ENCODE results near the gene ARHGEF26. TPM values are rescaled to one million over a fixed set of nuclear protein-coding genes. Genes with fewer than 3 reads are reported as not detected.

Gene ARHGEF26, protein sequence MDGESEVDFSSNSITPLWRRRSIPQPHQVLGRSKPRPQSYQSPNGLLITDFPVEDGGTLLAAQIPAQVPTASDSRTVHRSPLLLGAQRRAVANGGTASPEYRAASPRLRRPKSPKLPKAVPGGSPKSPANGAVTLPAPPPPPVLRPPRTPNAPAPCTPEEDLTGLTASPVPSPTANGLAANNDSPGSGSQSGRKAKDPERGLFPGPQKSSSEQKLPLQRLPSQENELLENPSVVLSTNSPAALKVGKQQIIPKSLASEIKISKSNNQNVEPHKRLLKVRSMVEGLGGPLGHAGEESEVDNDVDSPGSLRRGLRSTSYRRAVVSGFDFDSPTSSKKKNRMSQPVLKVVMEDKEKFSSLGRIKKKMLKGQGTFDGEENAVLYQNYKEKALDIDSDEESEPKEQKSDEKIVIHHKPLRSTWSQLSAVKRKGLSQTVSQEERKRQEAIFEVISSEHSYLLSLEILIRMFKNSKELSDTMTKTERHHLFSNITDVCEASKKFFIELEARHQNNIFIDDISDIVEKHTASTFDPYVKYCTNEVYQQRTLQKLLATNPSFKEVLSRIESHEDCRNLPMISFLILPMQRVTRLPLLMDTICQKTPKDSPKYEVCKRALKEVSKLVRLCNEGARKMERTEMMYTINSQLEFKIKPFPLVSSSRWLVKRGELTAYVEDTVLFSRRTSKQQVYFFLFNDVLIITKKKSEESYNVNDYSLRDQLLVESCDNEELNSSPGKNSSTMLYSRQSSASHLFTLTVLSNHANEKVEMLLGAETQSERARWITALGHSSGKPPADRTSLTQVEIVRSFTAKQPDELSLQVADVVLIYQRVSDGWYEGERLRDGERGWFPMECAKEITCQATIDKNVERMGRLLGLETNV
- total RNA-seq (10 to 100 TPM; 34.8 to 45.5 TPM), polyA plus RNA-seq (10 to 100 TPM; 12.3 to 22.1 TPM)
- long read RNA-seq, donor 1, partial matches to known transcripts, result 14 of 15 reads
- long read RNA-seq, donor 1, other reads (novel, unspliced or antisense), result 0 of 15 reads
- long read RNA-seq, donor 2, result 0 reads
- long read RNA-seq, donor 3, partial matches to known transcripts, result 5 of 5 reads
- long read RNA-seq, donor 3, other reads (novel, unspliced or antisense), result 0 of 5 reads
- long read RNA-seq, donor 4, partial matches to known transcripts, result 6 of 6 reads
- long read RNA-seq, donor 4, other reads (novel, unspliced or antisense), result 0 of 6 reads
- long read RNA-seq, donor 5, partial matches to known transcripts, result 38 of 40 reads
- long read RNA-seq, donor 5, other reads (novel, unspliced or antisense), result 0 of 40 reads

GRCh38 chr3:154120961-154121700, at the start of gene ARHGEF26:
Gene ARHGEF26, plus strand, starts transcription at chr3:154121390. Its CDS starts 603 bp downstream, at chr3:154121993.
- Histone ChIP-seq H3K9ac (ENCODE audit: insufficient read depth in 1 of 2, low read length in 2 of 2) (peak within 1 kb of the TSS; percentile 37 to 86), H3K36me3 (ENCODE audit: control insufficient read depth in 4 of 4, insufficient read depth in 4 of 4, low read length in 4 of 4) (peaks cover 0 to 4% (median 1%) of the 10 kb centered on the region in 4 donors), H3K9me3 (ENCODE audit: control insufficient read depth in 4 of 4, insufficient read depth in 3 of 4, low read length in 3 of 4) (no peaks in the 10 kb centered on the region), H3K4me3 (peak within 1 kb of the TSS; percentile 84), H3K27me3 (ENCODE audit: control insufficient read depth in 3 of 3, insufficient read depth in 3 of 3, low read length in 2 of 3) (peaks cover 0 to 3% (median 0%) of the 10 kb centered on the region in 3 donors), H3K27ac (ENCODE audit: low read depth in 1 of 2, low read length in 1 of 2) (peak within 1 kb of the TSS in 1 of 2 donors; percentile 81), H3K4me1 (ENCODE audit: control insufficient read depth in 5 of 5, insufficient read depth in 5 of 5, low read length in 5 of 5) (peaks cover 0 to 35% (median 5%) of the 10 kb centered on the region in 5 donors)
- DNase-seq (peak; percentile 89 to 93 (median 93)), ATAC-seq (ENCODE audit: insufficient read depth, low FRiP score) (peak; percentile 90)
- 0 to 1% methylated on average over 63 to 66 of the region's 66 CpGs for WGBS, 2 donors
- TF ChIP-seq, protein P1, sequence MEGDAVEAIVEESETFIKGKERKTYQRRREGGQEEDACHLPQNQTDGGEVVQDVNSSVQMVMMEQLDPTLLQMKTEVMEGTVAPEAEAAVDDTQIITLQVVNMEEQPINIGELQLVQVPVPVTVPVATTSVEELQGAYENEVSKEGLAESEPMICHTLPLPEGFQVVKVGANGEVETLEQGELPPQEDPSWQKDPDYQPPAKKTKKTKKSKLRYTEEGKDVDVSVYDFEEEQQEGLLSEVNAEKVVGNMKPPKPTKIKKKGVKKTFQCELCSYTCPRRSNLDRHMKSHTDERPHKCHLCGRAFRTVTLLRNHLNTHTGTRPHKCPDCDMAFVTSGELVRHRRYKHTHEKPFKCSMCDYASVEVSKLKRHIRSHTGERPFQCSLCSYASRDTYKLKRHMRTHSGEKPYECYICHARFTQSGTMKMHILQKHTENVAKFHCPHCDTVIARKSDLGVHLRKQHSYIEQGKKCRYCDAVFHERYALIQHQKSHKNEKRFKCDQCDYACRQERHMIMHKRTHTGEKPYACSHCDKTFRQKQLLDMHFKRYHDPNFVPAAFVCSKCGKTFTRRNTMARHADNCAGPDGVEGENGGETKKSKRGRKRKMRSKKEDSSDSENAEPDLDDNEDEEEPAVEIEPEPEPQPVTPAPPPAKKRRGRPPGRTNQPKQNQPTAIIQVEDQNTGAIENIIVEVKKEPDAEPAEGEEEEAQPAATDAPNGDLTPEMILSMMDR (IDR thresholded peaks at IDR 0.05; ENCODE audit: control extremely low read depth, extremely low read depth), result no peak

DNA sequence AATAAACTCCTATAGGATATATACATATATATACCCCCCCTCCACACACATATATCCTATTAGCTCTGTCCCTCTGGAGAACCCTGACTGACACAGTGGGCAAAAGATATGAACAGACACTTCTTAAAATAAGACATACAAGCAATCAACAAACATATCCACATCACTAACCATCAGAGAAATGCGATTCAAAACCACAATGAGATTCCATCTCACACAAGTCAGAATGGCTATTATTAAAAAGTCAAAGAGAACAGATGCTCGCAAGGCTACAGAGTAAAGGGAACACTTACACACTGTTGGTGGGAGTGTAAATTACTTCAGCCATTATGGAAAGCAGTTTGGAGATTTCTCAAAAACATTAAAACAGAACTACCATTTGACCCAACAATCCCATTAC, 46.2 kb upstream of the ARHGEF26 start:
- no peak for DNase-seq
- H3K27ac ChIP-seq (ENCODE audit: low read depth in 1 of 2, low read length in 1 of 2), result no peak overlapping the region
- 95% methylated on average over 2 of the region's 2 CpGs for WGBS, 2 donors
- no peak for ATAC-seq (ENCODE audit: insufficient read depth, low FRiP score)
- H3K9me3 ChIP-seq (ENCODE audit: control insufficient read depth in 4 of 4, insufficient read depth in 3 of 4, low read length in 3 of 4), result peaks cover 0 to 3% (median 0%) of the 10 kb centered on the region in 4 donors
- TF ChIP-seq, protein P1 (IDR thresholded peaks at IDR 0.05; ENCODE audit: control extremely low read depth, extremely low read depth), result no peak
- H3K36me3 ChIP-seq (ENCODE audit: control insufficient read depth in 4 of 4, insufficient read depth in 4 of 4, low read length in 4 of 4), result no peaks in the 10 kb centered on the region
- no peak overlapping the region for H3K4me3 ChIP-seq
- no peak overlapping the region for H3K9ac ChIP-seq (ENCODE audit: insufficient read depth in 1 of 2, low read length in 2 of 2)
- no peaks in the 10 kb centered on the region for H3K4me1 ChIP-seq (ENCODE audit: control insufficient read depth in 5 of 5, insufficient read depth in 5 of 5, low read length in 5 of 5)
- H3K27me3 ChIP-seq (ENCODE audit: control insufficient read depth in 3 of 3, insufficient read depth in 3 of 3, low read length in 2 of 3), result no peaks in the 10 kb centered on the region

- peaks cover 0 to 1% (median 0%) of the 10 kb centered on the region in 5 donors for H3K4me1 ChIP-seq (ENCODE audit: control insufficient read depth in 5 of 5, insufficient read depth in 5 of 5, low read length in 5 of 5)
- ATAC-seq (ENCODE audit: insufficient read depth, low FRiP score), result no peak
These were observed 42.5 kb upstream of the ARHGEF26 start for GRCh38 chr3:154078672-154079071.

More at GRCh38 chr3:154078672-154079071, 42.5 kb upstream of the ARHGEF26 start:
- TF ChIP-seq, protein P1 (IDR thresholded peaks at IDR 0.05; ENCODE audit: control extremely low read depth, extremely low read depth), result no peak
- no peak overlapping the region for H3K27ac ChIP-seq (ENCODE audit: low read depth in 1 of 2, low read length in 1 of 2)
- H3K9me3 ChIP-seq (ENCODE audit: control insufficient read depth in 4 of 4, insufficient read depth in 3 of 4, low read length in 3 of 4), result peaks cover 0 to 6% (median 0%) of the 10 kb centered on the region in 4 donors
- DNase-seq, result no peak
- H3K36me3 ChIP-seq (ENCODE audit: control insufficient read depth in 4 of 4, insufficient read depth in 4 of 4, low read length in 4 of 4), result no peaks in the 10 kb centered on the region
- no peak overlapping the region for H3K9ac ChIP-seq (ENCODE audit: insufficient read depth in 1 of 2, low read length in 2 of 2)
- no peak overlapping the region for H3K4me3 ChIP-seq
- no peaks in the 10 kb centered on the region for H3K27me3 ChIP-seq (ENCODE audit: control insufficient read depth in 3 of 3, insufficient read depth in 3 of 3, low read length in 2 of 3)
- WGBS, 2 donors, result 77 to 79% methylated on average over 7 of the region's 7 CpGs
